CD14-positive monocyte (primary cell): ENCODE measurements around the gene ZCCHC2. TPM values are rescaled to one million over a fixed set of nuclear protein-coding genes. Genes with fewer than 3 reads are reported as not detected.

ENCODE experiments used
- DNase-seq, 3 donors: peaks; one replicate each; pipeline ENCODE4 v3.0.0-alpha.2; 2011 to 2022
- H2AFZ ChIP-seq: 2 replicates; pipeline ENCODE4 v1.6.0; 2012; ENCODE audit warnings: mild to moderate bottlenecking, low read depth, low read length, inconsistent platforms; ENCODE audit not compliant: insufficient read depth, poor library complexity, severe bottlenecking
- H3K27ac ChIP-seq, 2 donors: 1 replicate in 1 of 2; 2 replicates in 1 of 2; pipeline ENCODE4 v1.5.1; 2012 to 2013; ENCODE audit warnings: low read length in 2 of 2, control low read depth in 1 of 2, inconsistent platforms in 1 of 2, low read depth in 1 of 2, mild to moderate bottlenecking in 1 of 2
- H3K27me3 ChIP-seq, 2 donors: one replicate each; pipeline versions ENCODE4 v1.6.0 to v1.6.1; 2011 to 2013; ENCODE audit warnings: low read length in 2 of 2; ENCODE audit not compliant: control insufficient read depth in 2 of 2, insufficient read depth in 2 of 2
- H3K36me3 ChIP-seq, 2 donors: replicated peaks in 1 of 2; 1 replicate in 1 of 2; 2 replicates in 1 of 2; pipeline versions ENCODE4 v1.5.1 to v1.6.1; 2012 to 2013; ENCODE audit warnings: low read length in 2 of 2, control low read depth in 1 of 2, inconsistent platforms in 1 of 2, mild to moderate bottlenecking in 1 of 2; ENCODE audit not compliant: insufficient read depth in 2 of 2, control insufficient read depth in 1 of 2
- H3K4me1 ChIP-seq, 2 donors: 1 replicate in 1 of 2; 2 replicates in 1 of 2; pipeline versions ENCODE4 v1.5.1 to v1.6.1; 2012 to 2013; ENCODE audit warnings: low read length in 2 of 2, control low read depth in 1 of 2, inconsistent platforms in 1 of 2, mild to moderate bottlenecking in 1 of 2, moderate library complexity in 1 of 2; ENCODE audit not compliant: insufficient read depth in 2 of 2, control insufficient read depth in 1 of 2
- H3K4me2 ChIP-seq: replicated peaks from 2 replicates; pipeline ENCODE3; 2012; ENCODE audit warnings: low read length, moderate library complexity, mild to moderate bottlenecking; ENCODE audit not compliant: poor library complexity, severe bottlenecking; ENCODE audit errors: extremely low read depth
- H3K4me3 ChIP-seq, 3 experiments: fragments of 200-600 bp in 1 of 3; sonication (generic) in 1 of 3; replicated peaks in 1 of 3; 1 replicate in 2 of 3; 2 replicates in 1 of 3; pipeline ENCODE4 v1.5.1; 2011 to 2013; ENCODE audit warnings: low read length in 3 of 3, mild to moderate bottlenecking in 3 of 3, control low read depth in 2 of 3, low read depth in 2 of 3, inconsistent platforms in 1 of 3, moderate library complexity in 1 of 3
- H3K79me2 ChIP-seq: 2 replicates; pipeline ENCODE4 v1.6.0; 2012; ENCODE audit warnings: mild to moderate bottlenecking, control low read depth, inconsistent platforms, low read length, moderate library complexity; ENCODE audit not compliant: insufficient read depth
- H3K9ac ChIP-seq: 2 replicates; pipeline ENCODE4 v1.6.0; 2017; ENCODE audit warnings: low read length, mild to moderate bottlenecking; ENCODE audit not compliant: insufficient read depth, poor library complexity, severe bottlenecking
- H3K9me3 ChIP-seq, 2 donors: replicated peaks in 1 of 2; 1 replicate in 1 of 2; 2 replicates in 1 of 2; pipeline versions ENCODE4 v1.5.1 to v1.6.1; 2012 to 2013; ENCODE audit warnings: low read length in 2 of 2, control low read depth in 1 of 2; ENCODE audit not compliant: control insufficient read depth in 1 of 2, insufficient read depth in 1 of 2
- H4K20me1 ChIP-seq: 2 replicates; pipeline ENCODE4 v1.6.0; 2012; ENCODE audit warnings: mild to moderate bottlenecking, low read length, control low read depth, moderate library complexity; ENCODE audit not compliant: insufficient read depth
- H3K27ac Mint-ChIP-seq, 7 donors: one replicate each; pipeline ENCODE4 v1.8.0; 2020; ENCODE audit warnings: mild to moderate bottlenecking in 7 of 7, mixed read lengths in 7 of 7, moderate library complexity in 6 of 7, inconsistent platforms in 2 of 7
- H3K27me3 Mint-ChIP-seq, 3 donors: one replicate each; pipeline ENCODE4 v1.8.0; 2021 to 2022; ENCODE audit warnings: low read depth in 3 of 3, mild to moderate bottlenecking in 3 of 3, mixed read lengths in 3 of 3, moderate library complexity in 3 of 3, inconsistent platforms in 1 of 3
- H3K36me3 Mint-ChIP-seq, 2 donors: one replicate each; pipeline ENCODE4 v1.8.0; 2020; ENCODE audit warnings: mixed read lengths in 2 of 2, inconsistent platforms in 1 of 2, mild to moderate bottlenecking in 1 of 2
- H3K4me1 Mint-ChIP-seq: one replicate; pipeline ENCODE4 v1.8.0; 2020; ENCODE audit warnings: mild to moderate bottlenecking, mixed read lengths
- H3K4me3 Mint-ChIP-seq, 2 donors: one replicate each; pipeline ENCODE4 v1.8.0; 2020; ENCODE audit warnings: mild to moderate bottlenecking in 2 of 2, mixed read lengths in 2 of 2, moderate library complexity in 1 of 2
- H3K9me3 Mint-ChIP-seq, 7 donors: one replicate each; pipeline ENCODE4 v1.8.0; 2020 to 2022; ENCODE audit warnings: mixed read lengths in 7 of 7, mild to moderate bottlenecking in 6 of 7, moderate library complexity in 6 of 7, inconsistent platforms in 2 of 7
- CTCF ChIP-seq: fragments of 200-600 bp; IDR thresholded peaks from one replicate; pipeline ENCODE4 v1.8.0; 2022; ENCODE audit warnings: antibody characterized with exemption, mild to moderate bottlenecking
- WGBS: methylation state at CpG from one replicate; pipeline ENCODE4 v1.1.5; 2013; ENCODE audit warnings: missing lambda C conversion rate; ENCODE audit not compliant: insufficient coverage; 5-methylcytosine and 5-hydroxymethylcytosine counted together
- intact Hi-C, 2 donors: fragments of 100-400 bp; cut with micrococcal nuclease; formaldehyde crosslinking; loops; one replicate each; pipeline versions ENCODE4 v1.15.0 to v1.15.1; 2023
- polyA plus RNA-seq, 3 donors: library from polyadenylated mRNA; depleted of rRNA in 1 of 3; unstranded in 2 of 3; stranded (reverse) in 1 of 3; fragments of 300-500 nt in 2 of 3; fragments of >200 nt in 1 of 3; fragmentation: Illumina TruSeq in 2 of 3; gene quantifications; 1 replicate in 2 of 3; 2 replicates in 1 of 3; pipeline ENCODE4 v1.2.3, GENCODE V29; 2012 to 2021

Gene ZCCHC2
- polyA plus RNA-seq, 3 donors: 0.59 to 24.9 (median 0.71) TPM

GRCh38 chr18:62590799-62591590 lies 68.2 kb downstream of the ZCCHC2 start:
- H2AFZ ChIP-seq: no peak overlapping the region
- no peaks in the 10 kb centered on the region for H3K9me3 ChIP-seq
- Mint-ChIP-seq H3K4me1 (peaks cover 18% of the 10 kb centered on the region), H3K4me3 (no peak overlapping the region), H3K36me3 (peaks cover 0 to 3% of the 10 kb centered on the region in 2 donors), H3K9me3 (peaks cover 0 to 4% (median 1%) of the 10 kb centered on the region in 7 donors), H3K27ac (no peak overlapping the region), H3K27me3 (peaks cover 23 to 51% (median 27%) of the 10 kb centered on the region in 3 donors)
- H3K4me1 ChIP-seq: peaks cover under 1 to 4% of the 10 kb centered on the region in 2 donors
- no peaks in the 10 kb centered on the region for H3K79me2 ChIP-seq
- 69% methylated on average over 6 of the region's 15 CpGs for WGBS
- H4K20me1 ChIP-seq: peaks cover 8% of the 10 kb centered on the region
- H3K27me3 ChIP-seq: peaks cover 7 to 12% of the 10 kb centered on the region in 2 donors
- intact Hi-C loops: no loop called here
- H3K4me3 ChIP-seq: no peak overlapping the region
- H3K36me3 ChIP-seq: no peaks in the 10 kb centered on the region
- H3K4me2 ChIP-seq: no peak overlapping the region
- DNase-seq: no peak
- H3K27ac ChIP-seq: no peak overlapping the region
- no peak for TF ChIP-seq CTCF
- no peak overlapping the region for H3K9ac ChIP-seq

GRCh38 chr18:62596145-62597005 lies 73.5 kb downstream of the ZCCHC2 start:
- Histone ChIP-seq H3K79me2 (no peaks in the 10 kb centered on the region), H3K9ac (no peak overlapping the region), H3K4me2 (peak overlapping the region; percentile 29), H2AFZ (no peak overlapping the region), H3K36me3 (no peaks in the 10 kb centered on the region), H3K4me3 (peak overlapping the region in 1 of 3 experiments; percentile 36), H4K20me1 (no peaks in the 10 kb centered on the region), H3K4me1 (peaks cover 11 to 12% of the 10 kb centered on the region in 2 donors), H3K9me3 (peaks cover 0 to 9% of the 10 kb centered on the region in 2 donors), H3K27ac (no peak overlapping the region), H3K27me3 (peaks cover 23 to 50% of the 10 kb centered on the region in 2 donors)
- 3% methylated on average over 66 of the region's 90 CpGs for WGBS
- TF ChIP-seq CTCF: no peak
- Mint-ChIP-seq H3K4me1 (peaks cover 13% of the 10 kb centered on the region), H3K9me3 (peaks cover 0 to 10% (median 4%) of the 10 kb centered on the region in 7 donors), H3K4me3 (peak overlapping the region in 1 of 2 donors; percentile 86), H3K27ac (no peak overlapping the region), H3K36me3 (no peaks in the 10 kb centered on the region), H3K27me3 (peaks cover 38 to 67% (median 45%) of the 10 kb centered on the region in 3 donors)
- intact Hi-C loops: no loop called here
- no peak for DNase-seq
